Glutamatergic neuron (in vitro differentiated cells): ENCODE results near the gene ACSF3. TPM values are rescaled to one million over a fixed set of nuclear protein-coding genes. Genes with fewer than 3 reads are reported as not detected.
A peak's percentile ranks its signal among the peaks of the same experiment; 100 is the strongest.

Experiments used
- DNase-seq: peaks from one replicate; pipeline ENCODE4 v3.0.0; 2022
- H3K27ac Mint-ChIP-seq: one replicate; pipeline ENCODE4 v1.8.0; 2020; ENCODE audit warnings: mild to moderate bottlenecking, mixed read lengths, inconsistent platforms; ENCODE audit not compliant: unreplicated experiment
- H3K27me3 Mint-ChIP-seq: one replicate; pipeline ENCODE4 v1.8.0; 2020; ENCODE audit warnings: mild to moderate bottlenecking, moderate library complexity, mixed read lengths, inconsistent platforms; ENCODE audit not compliant: unreplicated experiment
- H3K36me3 Mint-ChIP-seq: one replicate; pipeline ENCODE4 v1.8.0; 2020; ENCODE audit warnings: mild to moderate bottlenecking, mixed read lengths, inconsistent platforms; ENCODE audit not compliant: unreplicated experiment
- H3K4me1 Mint-ChIP-seq: one replicate; pipeline ENCODE4 v1.8.0; 2020; ENCODE audit warnings: mild to moderate bottlenecking, low read depth, mixed read lengths, inconsistent platforms; ENCODE audit not compliant: unreplicated experiment
- H3K4me3 Mint-ChIP-seq: one replicate; pipeline ENCODE4 v1.8.0; 2020; ENCODE audit warnings: mild to moderate bottlenecking, mixed read lengths, inconsistent platforms; ENCODE audit not compliant: unreplicated experiment
- H3K9me3 Mint-ChIP-seq: one replicate; pipeline ENCODE4 v1.8.0; 2020; ENCODE audit warnings: mild to moderate bottlenecking, moderate library complexity, mixed read lengths, inconsistent platforms; ENCODE audit not compliant: unreplicated experiment
- CTCF ChIP-seq: fragments of 200-600 bp; sonication (generic); IDR thresholded peaks from one replicate; pipeline ENCODE4 v1.5.0; 2021; ENCODE audit not compliant: partially characterized antibody, unreplicated experiment
- total RNA-seq: library from RNA; stranded (reverse); fragmentation: NEBNext Ultra II Directional; extraction: Animal tissue kit (Norgen Biotek cat#: 25700); gene quantifications from one replicate; pipeline ENCODE4 v1.2.1, GENCODE V29; 2021; ENCODE audit not compliant: unreplicated experiment

The ACSF3 gene
- total RNA-seq, 1 donor from 2014 or later, result 29.3 TPM

- TF ChIP-seq CTCF, result no peak
- Mint-ChIP-seq H3K36me3 (peaks cover 41% of the 10 kb centered on the region), H3K4me3 (no peak overlapping the region), H3K27ac (no peak overlapping the region), H3K4me1 (peaks cover 8% of the 10 kb centered on the region), H3K9me3 (peaks cover 18% of the 10 kb centered on the region), H3K27me3 (peaks cover 7% of the 10 kb centered on the region)
- peak; percentile 1 for DNase-seq
Measured at GRCh38 chr16:89150981-89151380, 57.3 kb downstream of the ACSF3 start.

- Mint-ChIP-seq H3K27ac (peak overlapping the region; percentile 15), H3K4me1 (peaks cover 8% of the 10 kb centered on the region), H3K4me3 (no peak overlapping the region), H3K27me3 (peaks cover 7% of the 10 kb centered on the region), H3K9me3 (peaks cover 17% of the 10 kb centered on the region), H3K36me3 (peaks cover 32% of the 10 kb centered on the region)
- no peak for DNase-seq
- TF ChIP-seq CTCF, result no peak
Measured at GRCh38 chr16:89152831-89153700, 59.4 kb downstream of the ACSF3 start.

GRCh38 chr16:89153848-89154271 lies 60.2 kb downstream of the ACSF3 start:
- H3K27ac Mint-ChIP-seq, result no peak overlapping the region
- H3K4me3 Mint-ChIP-seq, result no peak overlapping the region
- H3K9me3 Mint-ChIP-seq, result peaks cover 16% of the 10 kb centered on the region
- peaks cover 4% of the 10 kb centered on the region for H3K27me3 Mint-ChIP-seq
- no peak for TF ChIP-seq CTCF
- peaks cover 8% of the 10 kb centered on the region for H3K4me1 Mint-ChIP-seq
- H3K36me3 Mint-ChIP-seq, result peaks cover 28% of the 10 kb centered on the region
- DNase-seq, result no peak

- DNase-seq, result no peak
- H3K4me3 Mint-ChIP-seq, result no peak overlapping the region
- no peak for TF ChIP-seq CTCF
- H3K4me1 Mint-ChIP-seq, result peaks cover 10% of the 10 kb centered on the region
- H3K27me3 Mint-ChIP-seq, result peaks cover 4% of the 10 kb centered on the region
- H3K9me3 Mint-ChIP-seq, result peaks cover 10% of the 10 kb centered on the region
- H3K27ac Mint-ChIP-seq, result no peak overlapping the region
- H3K36me3 Mint-ChIP-seq, result peaks cover 21% of the 10 kb centered on the region
Measured at GRCh38 chr16:89154390-89155183, 60.9 kb downstream of the ACSF3 start.
